Measurements from ENCODE around the gene MRPL12. TPM values are rescaled to one million over a fixed set of nuclear protein-coding genes. Genes with fewer than 3 reads are reported as not detected.
"Not testable (repeated sequence)": the region's sequence is repeated elsewhere in the genome, so short reads cannot be mapped to it uniquely, and the experiment has no call there.

The MRPL12 gene
- total and polyA plus RNA-seq, 2 of the 13 experiments (the other 11 are each of a cell fraction or from before 2014, with no cell fraction given) = 39.1 to 94.1 TPM

DNA sequence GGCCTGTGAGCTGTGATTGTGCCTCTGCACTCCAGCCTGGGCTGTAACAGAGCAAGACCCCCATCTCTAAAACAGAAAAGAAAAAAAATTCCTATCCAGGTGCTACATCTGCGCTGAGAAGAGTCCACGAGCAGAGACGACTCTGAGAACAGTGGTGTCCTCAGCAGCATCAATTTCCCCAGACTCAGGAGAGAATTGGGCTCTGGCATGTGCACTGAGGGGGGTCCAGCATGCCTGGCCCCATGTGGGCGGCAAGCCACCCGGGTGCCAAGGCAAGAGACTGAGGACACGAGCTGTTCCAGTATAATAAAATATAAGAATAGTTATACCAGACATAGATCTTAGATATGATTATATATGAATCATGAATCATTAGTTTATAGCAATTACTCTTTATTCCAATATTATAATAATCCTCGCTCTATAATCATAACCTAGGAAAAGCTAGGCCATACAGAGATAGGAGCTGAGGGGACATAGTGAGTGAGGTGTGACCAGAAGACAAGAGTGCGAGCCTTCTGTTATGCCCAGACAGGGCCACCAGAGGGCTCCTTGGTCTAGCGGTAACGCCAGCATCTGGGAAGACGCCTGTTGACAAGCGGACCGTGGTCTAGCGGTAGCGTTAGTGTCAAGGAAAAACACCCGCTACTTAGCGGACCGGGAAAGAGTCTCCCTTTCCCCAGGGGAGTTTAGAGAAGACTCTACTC lies 27.5 kb upstream of the MRPL12 start (continued):
- TF ChIP-seq, protein P1, sequence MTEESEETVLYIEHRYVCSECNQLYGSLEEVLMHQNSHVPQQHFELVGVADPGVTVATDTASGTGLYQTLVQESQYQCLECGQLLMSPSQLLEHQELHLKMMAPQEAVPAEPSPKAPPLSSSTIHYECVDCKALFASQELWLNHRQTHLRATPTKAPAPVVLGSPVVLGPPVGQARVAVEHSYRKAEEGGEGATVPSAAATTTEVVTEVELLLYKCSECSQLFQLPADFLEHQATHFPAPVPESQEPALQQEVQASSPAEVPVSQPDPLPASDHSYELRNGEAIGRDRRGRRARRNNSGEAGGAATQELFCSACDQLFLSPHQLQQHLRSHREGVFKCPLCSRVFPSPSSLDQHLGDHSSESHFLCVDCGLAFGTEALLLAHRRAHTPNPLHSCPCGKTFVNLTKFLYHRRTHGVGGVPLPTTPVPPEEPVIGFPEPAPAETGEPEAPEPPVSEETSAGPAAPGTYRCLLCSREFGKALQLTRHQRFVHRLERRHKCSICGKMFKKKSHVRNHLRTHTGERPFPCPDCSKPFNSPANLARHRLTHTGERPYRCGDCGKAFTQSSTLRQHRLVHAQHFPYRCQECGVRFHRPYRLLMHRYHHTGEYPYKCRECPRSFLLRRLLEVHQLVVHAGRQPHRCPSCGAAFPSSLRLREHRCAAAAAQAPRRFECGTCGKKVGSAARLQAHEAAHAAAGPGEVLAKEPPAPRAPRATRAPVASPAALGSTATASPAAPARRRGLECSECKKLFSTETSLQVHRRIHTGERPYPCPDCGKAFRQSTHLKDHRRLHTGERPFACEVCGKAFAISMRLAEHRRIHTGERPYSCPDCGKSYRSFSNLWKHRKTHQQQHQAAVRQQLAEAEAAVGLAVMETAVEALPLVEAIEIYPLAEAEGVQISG (CRISPR knock-in tag; IDR thresholded peaks at IDR 0.05) = peak; percentile 41; the same call in 1 of the 2 replicates
- TF ChIP-seq MXD4 (CRISPR knock-in tag; IDR thresholded peaks at IDR 0.05) (0 out of 2 replicates have a peak, but pooled peaks have one; percentile 36), ZNF547 (CRISPR knock-in tag; IDR thresholded peaks at IDR 0.05) (0 out of 2 replicates have a peak, but pooled peaks have one; percentile 44), SSRP1 (CRISPR knock-in tag; IDR thresholded peaks at IDR 0.05) (0 out of 2 replicates have a peak, but pooled peaks have one; percentile 72), SAP130 (CRISPR knock-in tag; IDR thresholded peaks at IDR 0.05; ENCODE audit: low read depth) (peak; percentile 55; the same call in 1 of the 2 replicates), STAG1 (CRISPR knock-in tag; IDR thresholded peaks at IDR 0.05) (peak; percentile 72), GABPA (IDR thresholded peaks at IDR 0.05; ENCODE audit: low read depth, low read length) (0 out of 2 replicates have a peak, but pooled peaks have one; percentile 7), AGO2 (optimal IDR thresholded peaks at IDR 0.05; ENCODE audit: low read depth, low read length) (peak; percentile 9), ZNF598 (CRISPR knock-in tag; IDR thresholded peaks at IDR 0.05; ENCODE audit: borderline replicate concordance) (0 out of 2 replicates have a peak, but pooled peaks have one; percentile 71), FOXA1 (CRISPR knock-in tag; IDR thresholded peaks at IDR 0.05) (peak; percentile 74), KDM2A (CRISPR knock-in tag; IDR thresholded peaks at IDR 0.05; ENCODE audit: borderline replicate concordance, low read depth) (peak; percentile 78)
- TF ChIP-seq, protein P2, sequence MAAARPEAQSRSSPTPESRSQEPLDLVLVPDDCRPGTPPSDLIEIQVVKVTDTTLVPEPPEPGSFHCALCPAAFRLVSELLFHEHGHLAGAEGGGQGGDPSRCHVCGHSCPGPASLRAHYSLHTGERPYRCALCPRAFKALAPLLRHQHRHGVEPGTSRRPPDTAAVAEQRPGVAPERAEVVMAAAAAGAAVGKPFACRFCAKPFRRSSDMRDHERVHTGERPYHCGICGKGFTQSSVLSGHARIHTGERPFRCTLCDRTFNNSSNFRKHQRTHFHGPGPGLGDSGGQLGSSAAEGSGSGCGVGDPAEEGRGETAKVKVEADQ (CRISPR knock-in tag; IDR thresholded peaks at IDR 0.05; ENCODE audit: borderline replicate concordance) = 0 out of 2 replicates have a peak, but pooled peaks have one; percentile 22
- not testable (repeated sequence) for TF ChIP-seq GABPA (CRISPR knock-in tag; IDR thresholded peaks at IDR 0.05; ENCODE audit: low read depth); FOXA1 (IDR thresholded peaks at IDR 0.05)
- TF ChIP-seq, protein P3, sequence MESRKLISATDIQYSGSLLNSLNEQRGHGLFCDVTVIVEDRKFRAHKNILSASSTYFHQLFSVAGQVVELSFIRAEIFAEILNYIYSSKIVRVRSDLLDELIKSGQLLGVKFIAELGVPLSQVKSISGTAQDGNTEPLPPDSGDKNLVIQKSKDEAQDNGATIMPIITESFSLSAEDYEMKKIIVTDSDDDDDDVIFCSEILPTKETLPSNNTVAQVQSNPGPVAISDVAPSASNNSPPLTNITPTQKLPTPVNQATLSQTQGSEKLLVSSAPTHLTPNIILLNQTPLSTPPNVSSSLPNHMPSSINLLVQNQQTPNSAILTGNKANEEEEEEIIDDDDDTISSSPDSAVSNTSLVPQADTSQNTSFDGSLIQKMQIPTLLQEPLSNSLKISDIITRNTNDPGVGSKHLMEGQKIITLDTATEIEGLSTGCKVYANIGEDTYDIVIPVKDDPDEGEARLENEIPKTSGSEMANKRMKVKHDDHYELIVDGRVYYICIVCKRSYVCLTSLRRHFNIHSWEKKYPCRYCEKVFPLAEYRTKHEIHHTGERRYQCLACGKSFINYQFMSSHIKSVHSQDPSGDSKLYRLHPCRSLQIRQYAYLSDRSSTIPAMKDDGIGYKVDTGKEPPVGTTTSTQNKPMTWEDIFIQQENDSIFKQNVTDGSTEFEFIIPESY (CRISPR knock-in tag; IDR thresholded peaks at IDR 0.05) = peak; percentile 94
- TF ChIP-seq, protein P4, sequence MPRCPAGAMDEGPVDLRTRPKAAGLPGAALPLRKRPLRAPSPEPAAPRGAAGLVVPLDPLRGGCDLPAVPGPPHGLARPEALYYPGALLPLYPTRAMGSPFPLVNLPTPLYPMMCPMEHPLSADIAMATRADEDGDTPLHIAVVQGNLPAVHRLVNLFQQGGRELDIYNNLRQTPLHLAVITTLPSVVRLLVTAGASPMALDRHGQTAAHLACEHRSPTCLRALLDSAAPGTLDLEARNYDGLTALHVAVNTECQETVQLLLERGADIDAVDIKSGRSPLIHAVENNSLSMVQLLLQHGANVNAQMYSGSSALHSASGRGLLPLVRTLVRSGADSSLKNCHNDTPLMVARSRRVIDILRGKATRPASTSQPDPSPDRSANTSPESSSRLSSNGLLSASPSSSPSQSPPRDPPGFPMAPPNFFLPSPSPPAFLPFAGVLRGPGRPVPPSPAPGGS (CRISPR knock-in tag; IDR thresholded peaks at IDR 0.05) = 0 out of 2 replicates have a peak, but pooled peaks have one; percentile 24
- TF ChIP-seq, protein P5, sequence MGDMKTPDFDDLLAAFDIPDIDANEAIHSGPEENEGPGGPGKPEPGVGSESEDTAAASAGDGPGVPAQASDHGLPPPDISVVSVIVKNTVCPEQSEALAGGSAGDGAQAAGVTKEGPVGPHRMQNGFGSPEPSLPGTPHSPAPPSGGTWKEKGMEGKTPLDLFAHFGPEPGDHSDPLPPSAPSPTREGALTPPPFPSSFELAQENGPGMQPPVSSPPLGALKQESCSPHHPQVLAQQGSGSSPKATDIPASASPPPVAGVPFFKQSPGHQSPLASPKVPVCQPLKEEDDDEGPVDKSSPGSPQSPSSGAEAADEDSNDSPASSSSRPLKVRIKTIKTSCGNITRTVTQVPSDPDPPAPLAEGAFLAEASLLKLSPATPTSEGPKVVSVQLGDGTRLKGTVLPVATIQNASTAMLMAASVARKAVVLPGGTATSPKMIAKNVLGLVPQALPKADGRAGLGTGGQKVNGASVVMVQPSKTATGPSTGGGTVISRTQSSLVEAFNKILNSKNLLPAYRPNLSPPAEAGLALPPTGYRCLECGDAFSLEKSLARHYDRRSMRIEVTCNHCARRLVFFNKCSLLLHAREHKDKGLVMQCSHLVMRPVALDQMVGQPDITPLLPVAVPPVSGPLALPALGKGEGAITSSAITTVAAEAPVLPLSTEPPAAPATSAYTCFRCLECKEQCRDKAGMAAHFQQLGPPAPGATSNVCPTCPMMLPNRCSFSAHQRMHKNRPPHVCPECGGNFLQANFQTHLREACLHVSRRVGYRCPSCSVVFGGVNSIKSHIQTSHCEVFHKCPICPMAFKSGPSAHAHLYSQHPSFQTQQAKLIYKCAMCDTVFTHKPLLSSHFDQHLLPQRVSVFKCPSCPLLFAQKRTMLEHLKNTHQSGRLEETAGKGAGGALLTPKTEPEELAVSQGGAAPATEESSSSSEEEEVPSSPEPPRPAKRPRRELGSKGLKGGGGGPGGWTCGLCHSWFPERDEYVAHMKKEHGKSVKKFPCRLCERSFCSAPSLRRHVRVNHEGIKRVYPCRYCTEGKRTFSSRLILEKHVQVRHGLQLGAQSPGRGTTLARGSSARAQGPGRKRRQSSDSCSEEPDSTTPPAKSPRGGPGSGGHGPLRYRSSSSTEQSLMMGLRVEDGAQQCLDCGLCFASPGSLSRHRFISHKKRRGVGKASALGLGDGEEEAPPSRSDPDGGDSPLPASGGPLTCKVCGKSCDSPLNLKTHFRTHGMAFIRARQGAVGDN (CRISPR knock-in tag; IDR thresholded peaks at IDR 0.05) = 0 out of 2 replicates have a peak, but pooled peaks have one; percentile 8

Data from HepG2 (cell line).